Sigmoid colon (tissue), 4 donors: ENCODE measurements around the gene TESPA1.

Experiments used
- EP300 ChIP-seq, 4 donors: sonication (generic); formaldehyde crosslinking; IDR thresholded peaks; one replicate each; pipeline ENCODE4 v1.6.1; 2017; ENCODE audit warnings: antibody characterized with exemption in 4 of 4
- TF ChIP-seq, protein P1 (sequence below), 4 experiments: fragments of 450-650 bp in 3 of 4; fragments of 200-600 bp in 1 of 4; IDR thresholded peaks; one replicate each; pipeline ENCODE4 v1.5.1; 2016 to 2019; ENCODE audit warnings: antibody characterized with exemption in 4 of 4, mild to moderate bottlenecking in 3 of 4, moderate library complexity in 2 of 4

DNA sequence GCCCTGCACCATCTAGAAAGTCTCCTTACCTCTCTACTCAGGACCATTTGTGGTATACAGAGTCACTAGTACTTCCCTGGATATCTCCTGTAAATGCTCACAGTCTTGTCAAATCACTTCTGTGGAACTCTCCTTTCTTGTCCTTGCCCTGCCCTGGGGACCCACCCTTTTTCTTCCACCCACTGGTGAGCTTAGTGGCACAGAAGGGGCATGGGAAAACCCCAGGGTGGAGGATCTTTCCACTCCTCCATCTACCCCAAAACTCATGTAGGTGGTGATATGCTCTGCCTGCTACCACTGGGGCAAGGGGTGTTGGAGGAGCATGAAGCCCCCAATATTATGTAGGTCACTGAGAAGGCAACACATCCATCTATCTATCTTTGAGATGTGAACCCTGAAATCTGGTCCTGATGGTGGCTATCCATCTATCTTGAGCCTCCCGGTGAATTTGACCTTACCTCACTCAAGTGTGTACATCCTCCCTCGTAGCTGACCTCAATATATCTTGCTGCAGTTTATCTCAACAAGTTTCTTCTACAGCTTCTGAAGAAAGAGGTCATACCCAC lies 943 bp downstream of the TESPA1 start:
- TF ChIP-seq, protein P1, sequence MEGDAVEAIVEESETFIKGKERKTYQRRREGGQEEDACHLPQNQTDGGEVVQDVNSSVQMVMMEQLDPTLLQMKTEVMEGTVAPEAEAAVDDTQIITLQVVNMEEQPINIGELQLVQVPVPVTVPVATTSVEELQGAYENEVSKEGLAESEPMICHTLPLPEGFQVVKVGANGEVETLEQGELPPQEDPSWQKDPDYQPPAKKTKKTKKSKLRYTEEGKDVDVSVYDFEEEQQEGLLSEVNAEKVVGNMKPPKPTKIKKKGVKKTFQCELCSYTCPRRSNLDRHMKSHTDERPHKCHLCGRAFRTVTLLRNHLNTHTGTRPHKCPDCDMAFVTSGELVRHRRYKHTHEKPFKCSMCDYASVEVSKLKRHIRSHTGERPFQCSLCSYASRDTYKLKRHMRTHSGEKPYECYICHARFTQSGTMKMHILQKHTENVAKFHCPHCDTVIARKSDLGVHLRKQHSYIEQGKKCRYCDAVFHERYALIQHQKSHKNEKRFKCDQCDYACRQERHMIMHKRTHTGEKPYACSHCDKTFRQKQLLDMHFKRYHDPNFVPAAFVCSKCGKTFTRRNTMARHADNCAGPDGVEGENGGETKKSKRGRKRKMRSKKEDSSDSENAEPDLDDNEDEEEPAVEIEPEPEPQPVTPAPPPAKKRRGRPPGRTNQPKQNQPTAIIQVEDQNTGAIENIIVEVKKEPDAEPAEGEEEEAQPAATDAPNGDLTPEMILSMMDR (IDR thresholded peaks at IDR 0.05): no peak
- no peak for TF ChIP-seq EP300 (IDR thresholded peaks at IDR 0.05)
